Lung (tissue), 12 donors: Measurements from ENCODE around the gene TNS3. TPM values are rescaled to one million over a fixed set of nuclear protein-coding genes. Genes with fewer than 3 reads are reported as not detected.

ENCODE experiments used
- ATAC-seq: fragments of 200-7000 bp; cut with Tn5 transposase; one replicate; pipeline ENCODE4 v1.9.1; 2020; ENCODE audit warnings: moderate number of reproducible peaks; ENCODE audit not compliant: insufficient read depth, low FRiP score
- DNase-seq, 3 donors: peaks; one replicate each; pipeline ENCODE4 v3.0.0-alpha.2; 2013 to 2017
- H3K27ac ChIP-seq, 2 donors: one replicate each; pipeline ENCODE4 v1.5.1; 2013; ENCODE audit warnings: mild to moderate bottlenecking in 2 of 2, moderate library complexity in 2 of 2, control low read depth in 1 of 2, inconsistent platforms in 1 of 2, low read depth in 1 of 2, low read length in 1 of 2
- H3K27me3 ChIP-seq, 3 donors: one replicate each; pipeline ENCODE4 v1.5.1; 2013; ENCODE audit warnings: low read length in 2 of 3; ENCODE audit not compliant: control insufficient read depth in 3 of 3, insufficient read depth in 3 of 3
- H3K36me3 ChIP-seq, 4 donors: one replicate each; pipeline ENCODE4 v1.5.1; 2013; ENCODE audit warnings: low read length in 4 of 4, mild to moderate bottlenecking in 1 of 4, moderate library complexity in 1 of 4; ENCODE audit not compliant: control insufficient read depth in 4 of 4, insufficient read depth in 4 of 4
- H3K4me1 ChIP-seq, 5 donors: one replicate each; pipeline ENCODE4 v1.5.1; 2013; ENCODE audit warnings: low read length in 5 of 5, mild to moderate bottlenecking in 2 of 5, moderate library complexity in 1 of 5; ENCODE audit not compliant: control insufficient read depth in 5 of 5, insufficient read depth in 5 of 5
- H3K4me3 ChIP-seq: one replicate; pipeline ENCODE4 v1.5.1; 2013; ENCODE audit warnings: mild to moderate bottlenecking, control low read depth, moderate library complexity
- H3K9ac ChIP-seq, 2 donors: one replicate each; pipeline ENCODE4 v1.5.1; 2013; ENCODE audit warnings: low read length in 2 of 2, control low read depth in 1 of 2; ENCODE audit not compliant: insufficient read depth in 1 of 2
- H3K9me3 ChIP-seq, 4 donors: one replicate each; pipeline ENCODE4 v1.5.1; 2013; ENCODE audit warnings: low read length in 3 of 4, mild to moderate bottlenecking in 1 of 4, moderate library complexity in 1 of 4; ENCODE audit not compliant: control insufficient read depth in 4 of 4, insufficient read depth in 3 of 4
- WGBS, 2 donors: extraction: QIAGEN DNeasy Blood & Tissue Kit; methylation state at CpG; one replicate each; pipeline ENCODE4 v1.1.7; 2013; 5-methylcytosine and 5-hydroxymethylcytosine counted together
- polyA plus RNA-seq, 2 donors: library from polyadenylated mRNA; stranded (reverse); fragments of 200-250 nt; gene quantifications; one replicate each; pipeline ENCODE4 v1.2.1, GENCODE V29; 2013
- total RNA-seq, 2 donors: library from RNA; depleted of rRNA in 1 of 2; stranded (reverse); fragments of >200 nt in 1 of 2; gene quantifications; one replicate each; pipeline ENCODE4 v1.2.1, GENCODE V29; 2014 to 2021
- TF ChIP-seq, protein P1 (sequence below): IDR thresholded peaks from 2 replicates; pipeline ENCODE4 v1.5.1; 2012; ENCODE audit warnings: mild to moderate bottlenecking; ENCODE audit errors: control extremely low read depth, extremely low read depth
- donor health status: control.
- donor health status: control.
- donor health status: Bipolar disorder and iron deficiency.
- donor health status: healthy.
- donor health status: DM: yes; HTN: yes; CAD: no.

Gene TNS3
- total and polyA plus RNA-seq, 4 donors: 23.8 to 140 (median 85.7) TPM

GRCh38 chr7:47444376-47445098, 137.4 kb downstream of the TNS3 start:
- Histone ChIP-seq H3K4me1 (peaks cover 3 to 8% (median 7%) of the 10 kb centered on the region in 5 donors), H3K27ac (peak overlapping the region in 1 of 2 donors; percentile 52), H3K27me3 (no peaks in the 10 kb centered on the region), H3K4me3 (no peak overlapping the region), H3K36me3 (peaks cover 0 to 4% (median 1%) of the 10 kb centered on the region in 4 donors), H3K9me3 (no peaks in the 10 kb centered on the region), H3K9ac (no peak overlapping the region)
- ATAC-seq (no peak), DNase-seq (peak in 1 of 3 donors; percentile 31)
- 74 to 79% methylated on average over 14 of the region's 14 CpGs for WGBS, 2 donors
- TF ChIP-seq, protein P1, sequence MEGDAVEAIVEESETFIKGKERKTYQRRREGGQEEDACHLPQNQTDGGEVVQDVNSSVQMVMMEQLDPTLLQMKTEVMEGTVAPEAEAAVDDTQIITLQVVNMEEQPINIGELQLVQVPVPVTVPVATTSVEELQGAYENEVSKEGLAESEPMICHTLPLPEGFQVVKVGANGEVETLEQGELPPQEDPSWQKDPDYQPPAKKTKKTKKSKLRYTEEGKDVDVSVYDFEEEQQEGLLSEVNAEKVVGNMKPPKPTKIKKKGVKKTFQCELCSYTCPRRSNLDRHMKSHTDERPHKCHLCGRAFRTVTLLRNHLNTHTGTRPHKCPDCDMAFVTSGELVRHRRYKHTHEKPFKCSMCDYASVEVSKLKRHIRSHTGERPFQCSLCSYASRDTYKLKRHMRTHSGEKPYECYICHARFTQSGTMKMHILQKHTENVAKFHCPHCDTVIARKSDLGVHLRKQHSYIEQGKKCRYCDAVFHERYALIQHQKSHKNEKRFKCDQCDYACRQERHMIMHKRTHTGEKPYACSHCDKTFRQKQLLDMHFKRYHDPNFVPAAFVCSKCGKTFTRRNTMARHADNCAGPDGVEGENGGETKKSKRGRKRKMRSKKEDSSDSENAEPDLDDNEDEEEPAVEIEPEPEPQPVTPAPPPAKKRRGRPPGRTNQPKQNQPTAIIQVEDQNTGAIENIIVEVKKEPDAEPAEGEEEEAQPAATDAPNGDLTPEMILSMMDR: no peak

DNA sequence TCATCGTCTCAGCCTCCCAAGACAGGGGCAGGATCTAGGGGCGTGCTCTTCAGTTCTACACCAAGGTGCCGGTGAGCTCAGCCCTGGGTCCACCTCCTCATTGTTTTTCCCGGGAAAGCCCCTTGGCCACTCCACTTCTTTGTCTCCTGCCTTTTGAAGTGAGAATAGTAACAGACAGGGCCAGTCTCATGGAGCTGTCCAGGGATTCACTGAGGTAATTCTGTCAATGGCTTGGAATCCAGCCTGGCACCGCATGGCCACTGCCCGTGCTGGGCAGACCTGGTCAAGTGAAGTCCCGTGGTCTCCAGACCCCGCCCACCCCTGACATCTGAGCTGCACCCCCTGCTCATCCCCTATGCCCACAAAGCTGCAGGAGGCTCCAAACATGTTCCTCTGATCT, 138.9 kb downstream of the TNS3 start:
- WGBS, 2 donors: 73 to 82% methylated on average over 8 of the region's 8 CpGs
- Histone ChIP-seq H3K27me3 (no peaks in the 10 kb centered on the region), H3K4me1 (peaks cover 3 to 8% (median 7%) of the 10 kb centered on the region in 5 donors), H3K9ac (no peak overlapping the region), H3K9me3 (no peaks in the 10 kb centered on the region), H3K27ac (no peak overlapping the region), H3K36me3 (peaks cover 0 to 13% (median 10%) of the 10 kb centered on the region in 4 donors), H3K4me3 (no peak overlapping the region)
- no peak for DNase-seq
- TF ChIP-seq, protein P1: no peak
- ATAC-seq: no peak

DNA sequence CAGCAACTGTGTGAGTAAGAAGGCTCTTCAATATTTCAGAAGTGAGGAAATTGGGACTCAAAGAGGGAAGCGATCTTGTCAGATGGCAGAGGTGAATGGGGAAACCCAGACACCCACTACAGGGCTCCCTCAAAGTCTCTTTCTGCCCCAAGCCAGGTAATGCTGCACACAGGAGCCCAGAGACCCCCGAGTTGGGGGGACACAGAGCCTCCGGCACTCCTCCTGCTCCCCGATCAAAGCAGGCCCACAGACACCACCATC, 139.4 kb downstream of the TNS3 start:
- DNase-seq (no peak), ATAC-seq (no peak)
- whole genome bisulfite sequencing, 2 donors: 85 to 86% methylated on average over 4 of the region's 4 CpGs
- peaks cover 0 to 13% (median 11%) of the 10 kb centered on the region in 4 donors for H3K36me3 ChIP-seq
- no peak overlapping the region for H3K9ac ChIP-seq
- no peak overlapping the region for H3K4me3 ChIP-seq
- no peaks in the 10 kb centered on the region for H3K27me3 ChIP-seq
- no peaks in the 10 kb centered on the region for H3K9me3 ChIP-seq
- TF ChIP-seq, protein P1: no peak
- H3K27ac ChIP-seq: no peak overlapping the region
- H3K4me1 ChIP-seq: peaks cover 3 to 8% (median 6%) of the 10 kb centered on the region in 5 donors
